Activated naive CD4-positive, alpha-beta T cell (primary cell): ENCODE results near the gene PRRC2B.
"Not testable (repeated sequence)": the region's sequence is repeated elsewhere in the genome, so short reads cannot be mapped to it uniquely, and the experiment has no call there.

Experiments used
- DNase-seq, 4 experiments: peaks; one replicate each; lab custom pipeline; 2025; lab: John Stamatoyannopoulos, UW

The PRRC2B gene

DNA sequence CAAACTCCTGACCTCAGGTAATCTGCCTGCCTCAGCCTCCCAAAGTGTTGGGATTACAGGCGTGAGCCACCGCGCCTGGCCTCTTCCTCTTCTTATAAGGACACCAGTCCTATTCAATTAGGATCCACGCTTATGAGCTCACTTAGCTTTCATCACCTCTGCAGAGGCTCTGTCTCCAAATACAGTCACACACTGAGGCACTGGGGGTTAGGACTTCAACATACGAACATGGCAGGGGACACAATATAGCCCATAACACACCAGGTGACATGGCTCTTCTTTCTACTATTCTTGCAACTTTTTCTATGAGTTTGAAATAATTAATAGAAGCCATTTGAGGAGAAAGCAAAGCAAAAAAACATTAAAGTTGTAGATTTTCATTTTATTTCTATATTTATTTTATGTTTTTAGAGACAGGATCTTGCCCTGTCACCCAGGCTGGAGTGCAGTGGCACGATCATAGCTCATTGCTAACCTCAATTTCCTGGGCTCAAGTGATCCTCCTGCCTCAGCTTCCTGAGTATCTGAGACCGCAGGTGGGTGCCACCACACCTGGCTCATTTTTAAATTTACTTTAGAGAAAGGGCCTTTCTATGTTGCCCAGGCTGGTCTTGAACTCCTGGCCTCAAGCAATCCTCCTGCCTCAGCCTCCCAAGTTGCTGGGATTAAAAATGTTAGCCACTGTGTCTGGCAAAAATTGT lies 145.5 kb downstream of the PRRC2B start:
- DNase-seq = no peak

DNA sequence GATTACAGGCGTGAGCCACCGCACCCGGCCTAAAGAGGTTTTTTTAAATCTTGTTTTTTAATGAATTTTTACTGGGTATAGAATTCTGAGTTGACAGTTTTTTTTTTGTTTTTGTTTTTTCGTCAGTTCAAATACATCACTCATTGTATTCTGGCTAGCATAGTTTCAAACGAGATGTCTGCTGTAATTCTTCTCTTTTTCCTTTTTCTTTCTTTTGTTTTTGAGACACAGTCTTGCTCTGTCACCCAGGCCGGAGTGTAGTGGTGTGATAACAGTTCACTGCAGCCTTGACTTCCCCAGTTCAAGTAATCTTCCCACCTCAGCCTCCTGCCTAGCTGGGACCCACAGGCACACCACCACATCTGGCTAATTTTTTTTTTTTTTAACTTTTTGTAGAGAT lies 149.3 kb downstream of the PRRC2B start:
- DNase-seq = no peak

DNA sequence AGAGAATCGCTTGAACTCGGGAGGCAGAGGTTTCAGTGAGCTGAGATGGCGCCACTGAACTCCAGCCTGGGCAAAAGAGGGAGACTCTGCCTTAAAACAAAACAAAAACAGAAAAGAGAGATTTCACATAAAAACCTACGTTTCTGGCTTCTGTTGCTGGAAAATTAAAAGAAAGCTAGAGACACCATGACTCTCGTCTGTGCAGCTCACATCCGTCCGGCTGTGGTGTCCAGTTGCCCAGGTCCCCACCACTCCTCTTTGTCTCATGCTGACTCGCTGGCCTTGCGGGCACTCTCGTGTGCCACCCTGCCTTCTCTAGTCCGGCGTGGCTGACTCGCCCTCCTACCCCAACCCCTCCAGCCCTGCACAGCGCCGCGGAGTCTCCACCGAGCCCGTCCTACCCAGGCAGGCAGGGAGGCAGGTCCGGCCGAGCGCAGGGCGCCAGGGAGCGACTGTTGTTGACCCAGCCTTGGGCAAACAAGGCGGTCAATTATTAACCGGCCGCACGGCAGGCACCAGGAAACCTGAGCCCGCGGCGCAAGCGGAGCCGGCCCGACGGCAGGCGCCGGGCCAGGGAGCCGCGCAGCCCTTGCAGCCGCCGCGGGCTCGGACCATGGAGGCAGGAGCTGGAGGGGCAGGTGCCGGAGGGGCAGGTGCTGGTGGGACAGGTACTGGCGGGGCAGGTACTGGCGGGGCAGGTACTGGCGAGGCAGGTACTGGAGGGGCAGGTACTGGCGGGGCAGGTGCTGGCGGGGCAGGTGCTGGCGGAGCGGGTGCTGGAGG lies 151.3 kb downstream of the PRRC2B start, which contains the start of gene PRRT1B:
PRRT1B (plus strand) TSS at position 521 of the 783 bp plus-strand sequence; CDS start at position 614, 93 bp downstream.
- DNase-seq = no peak

DNA sequence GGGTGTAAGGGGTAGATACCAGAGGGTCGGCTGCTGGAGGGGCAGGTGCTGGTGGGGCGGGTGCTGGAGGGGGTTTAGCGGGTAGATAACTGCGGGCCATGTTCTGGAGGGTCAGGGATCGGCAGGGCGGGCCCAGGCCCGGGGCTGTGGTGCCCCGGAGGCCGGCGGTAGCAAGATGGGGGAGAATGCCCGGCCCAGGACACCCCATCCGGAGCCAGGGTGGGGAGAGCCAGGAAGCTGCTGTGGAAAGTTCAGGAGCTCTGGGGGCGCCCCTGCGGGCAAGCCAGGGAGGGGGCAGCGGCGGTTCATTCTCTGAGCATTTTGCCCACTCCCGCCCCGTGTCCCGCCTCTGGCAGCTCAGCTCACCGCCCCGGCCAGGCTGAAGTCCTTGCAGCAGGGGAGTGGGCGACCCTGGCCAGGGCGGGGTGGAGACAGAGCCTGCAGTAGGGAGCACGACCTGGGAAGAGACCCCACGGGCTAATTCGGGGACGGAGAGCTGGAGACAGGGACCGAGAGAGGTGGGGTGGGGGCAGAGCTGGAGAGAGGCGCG lies 152.0 kb downstream of the PRRC2B start:
- no peak for DNase-seq

DNA sequence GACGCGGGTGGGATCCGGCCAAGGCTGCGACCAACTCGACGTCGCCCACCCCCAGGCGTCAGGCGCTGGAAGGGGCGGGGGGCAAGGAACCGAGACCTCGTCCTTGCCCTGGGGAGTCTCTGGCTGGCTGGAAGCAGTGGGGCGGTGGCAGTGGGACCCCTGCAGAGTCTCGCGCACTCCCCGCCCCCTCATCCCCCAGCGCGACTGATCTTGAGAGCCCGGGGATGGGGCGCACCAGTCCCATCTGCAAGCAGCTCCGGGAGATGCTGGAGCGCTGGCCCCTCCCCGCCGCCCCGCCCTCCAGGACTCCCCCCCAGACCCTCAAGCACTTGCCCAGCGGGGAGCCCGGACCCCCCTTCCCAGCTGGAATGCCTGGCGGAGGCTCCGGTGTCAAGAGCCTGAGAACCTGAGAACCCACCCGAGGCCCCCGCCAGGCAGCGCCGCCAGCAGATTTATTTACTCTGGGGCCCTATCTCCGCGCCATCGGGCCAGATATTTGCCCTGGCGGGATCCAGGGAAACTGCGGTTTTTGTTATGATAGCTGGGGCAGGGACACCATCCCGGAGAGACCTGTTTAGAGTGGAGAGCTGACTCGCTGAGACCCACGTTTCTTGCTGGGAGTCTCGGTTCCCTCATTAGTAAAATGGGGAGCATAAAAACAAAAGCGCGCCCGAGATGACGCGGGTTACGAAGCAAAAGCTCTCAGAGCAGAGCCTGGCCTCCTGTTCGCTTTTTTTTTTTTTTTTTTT lies 152.6 kb downstream of the PRRC2B start:
- no peak for DNase-seq

DNA sequence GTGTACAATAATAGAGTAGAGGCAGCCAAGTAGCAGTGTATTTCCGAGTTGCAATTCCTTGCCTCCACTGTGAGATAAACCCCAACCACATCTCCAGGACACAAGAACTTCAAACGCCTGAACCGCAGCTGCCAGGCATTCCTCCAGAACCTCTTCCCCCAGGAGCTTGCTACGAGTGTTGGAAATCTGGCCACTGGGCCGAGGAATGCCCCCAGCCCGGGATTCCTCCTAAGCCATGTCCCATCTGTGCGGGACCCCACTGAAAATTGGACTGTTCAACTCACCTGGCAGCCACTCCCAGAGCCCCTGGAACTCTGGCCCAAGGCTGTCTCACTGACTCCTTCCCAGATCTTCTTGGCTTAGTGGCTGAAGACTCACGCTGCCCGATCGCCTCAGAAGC lies 155.3 kb downstream of the PRRC2B start:
- DNase-seq = not testable (repeated sequence)
